ENCODE measurements around the gene PCCA.
"Not testable (repeated sequence)": the region's sequence is repeated elsewhere in the genome, so short reads cannot be mapped to it uniquely, and the experiment has no call there.

The PCCA gene

DNA sequence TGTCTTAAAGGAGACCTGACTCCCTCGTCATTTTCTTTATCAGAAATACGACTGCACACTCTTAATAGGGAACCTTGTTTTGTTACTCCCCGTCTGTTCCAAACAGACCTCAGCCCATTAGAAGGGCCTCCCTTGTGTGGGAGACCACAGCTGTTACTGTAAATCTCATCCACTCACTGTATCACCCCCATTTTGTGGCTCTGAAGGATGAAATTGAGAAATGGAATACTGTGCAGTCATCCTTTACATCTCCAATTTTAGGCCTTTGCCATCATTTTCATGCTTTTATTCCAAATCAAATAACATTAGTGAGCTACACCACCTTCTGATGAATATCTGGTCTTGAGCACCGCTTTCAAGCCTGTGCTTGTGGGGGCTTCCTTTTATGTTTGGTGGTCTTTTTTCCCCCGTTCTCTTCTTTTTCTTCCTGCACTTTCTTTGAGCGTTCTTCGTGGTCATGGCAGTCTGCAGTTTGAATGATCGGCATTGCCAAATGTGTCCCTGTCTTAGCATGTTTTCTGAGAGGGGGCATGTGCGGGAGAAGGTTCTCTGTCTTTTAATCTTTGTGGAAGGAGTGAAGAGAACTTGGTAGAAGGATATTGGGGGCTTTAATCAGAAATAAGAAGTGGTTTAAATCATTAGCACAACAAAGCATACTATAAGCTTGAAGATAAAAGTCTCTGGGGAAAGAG, 433.9 kb downstream of the PCCA start:
- no peak overlapping the region for H2BK5ac ChIP-seq (ENCODE audit: low read depth, low read length, poor library complexity, severe bottlenecking)
- peaks cover 29% of the 10 kb centered on the region for H3K79me1 ChIP-seq (replicated peaks; ENCODE audit: low read length, poor library complexity, severe bottlenecking)
- no peak overlapping the region for H2AFZ ChIP-seq (ENCODE audit: low read depth, low read length)
- no peak overlapping the region for H2BK120ac ChIP-seq (ENCODE audit: low read depth, low read length)
- no peaks in the 10 kb centered on the region for H3K9me3 ChIP-seq (ENCODE audit: control insufficient read depth, low read length)
- H3K4me1 ChIP-seq (ENCODE audit: control insufficient read depth, insufficient read depth, low read depth, low read length): peaks cover 7% of the 10 kb centered on the region
- no peak for DNase-seq
- H2BK12ac ChIP-seq (ENCODE audit: low read length in 2 of 2): no peak overlapping the region
- no peaks in the 10 kb centered on the region for H3K27me3 ChIP-seq (ENCODE audit: control insufficient read depth in 1 of 2, insufficient read depth in 1 of 2, low read length in 2 of 2)
- H3K4ac ChIP-seq (ENCODE audit: low read depth in 1 of 2, low read length in 2 of 2): no peak overlapping the region
- peaks cover 8 to 26% of the 10 kb centered on the region in 2 experiments for H3K36me3 ChIP-seq (ENCODE audit: control insufficient read depth in 1 of 2, insufficient read depth in 2 of 2, low read depth in 1 of 2, low read length in 2 of 2)
- no peak overlapping the region for H4K8ac ChIP-seq (ENCODE audit: low read length)
- H3K27ac ChIP-seq (ENCODE audit: low read length, poor library complexity, severe bottlenecking): no peak overlapping the region
- no peak overlapping the region for H2BK15ac ChIP-seq (ENCODE audit: low read depth, poor library complexity, severe bottlenecking)
- no peak overlapping the region for H3K4me3 ChIP-seq (ENCODE audit: insufficient read depth in 1 of 2, low read depth in 1 of 2, low read length in 2 of 2)
- WGBS: 93% methylated on average over 9 of the region's 9 CpGs
- no peak overlapping the region for H3K14ac ChIP-seq (ENCODE audit: low read length in 2 of 2)
- H3K9ac ChIP-seq (ENCODE audit: low read length): no peak overlapping the region
- no peak overlapping the region for H2AK5ac ChIP-seq (ENCODE audit: low read length, severe bottlenecking)
- H3K4me2 ChIP-seq (ENCODE audit: low read length, poor library complexity, severe bottlenecking): no peak overlapping the region
- no peak overlapping the region for H3K23ac ChIP-seq (ENCODE audit: low read length in 2 of 2)
- no peak overlapping the region for H4K91ac ChIP-seq (ENCODE audit: low read length)
- H3K18ac ChIP-seq (ENCODE audit: low read depth in 1 of 2, low read length in 2 of 2): no peak overlapping the region

GRCh38 chr13:100523411-100523810, 434.5 kb downstream of the PCCA start:
- Histone ChIP-seq H4K8ac (ENCODE audit: low read length) (no peak overlapping the region), H3K36me3 (ENCODE audit: control insufficient read depth in 1 of 2, insufficient read depth in 2 of 2, low read depth in 1 of 2, low read length in 2 of 2) (peaks cover 11 to 29% of the 10 kb centered on the region in 2 experiments)
- 98% methylated on average over 14 of the region's 14 CpGs for WGBS

DNA sequence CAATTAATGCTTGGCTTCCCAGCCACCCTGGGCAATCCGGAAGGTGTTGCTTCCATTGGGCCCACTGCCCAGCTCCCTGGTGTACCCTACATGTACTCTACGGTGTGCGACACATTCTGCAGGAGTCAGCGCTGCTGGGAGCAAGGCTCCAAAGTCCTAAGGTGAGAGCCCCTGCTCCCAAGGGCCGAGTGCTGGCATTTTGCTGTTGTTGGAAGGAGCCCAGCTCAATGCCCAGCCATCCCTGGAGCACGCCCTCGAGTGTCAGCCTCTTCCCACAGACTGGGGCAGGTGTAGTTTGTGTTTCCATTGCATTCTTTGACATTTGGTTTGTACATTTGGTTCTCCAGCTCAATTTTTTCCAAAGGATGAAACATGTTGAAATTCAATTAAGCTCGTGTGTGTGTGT, 435.1 kb downstream of the PCCA start:
- WGBS: 95% methylated on average over 8 of the region's 8 CpGs
- DNase-seq: no peak
- H4K91ac ChIP-seq (ENCODE audit: low read length): no peak overlapping the region

More at GRCh38 chr13:100523411-100523810, 434.5 kb downstream of the PCCA start:
- no peak overlapping the region for H3K4me2 ChIP-seq (ENCODE audit: low read length, poor library complexity, severe bottlenecking)
- H3K9me3 ChIP-seq (ENCODE audit: control insufficient read depth, low read length): no peaks in the 10 kb centered on the region
- H3K18ac ChIP-seq (ENCODE audit: low read depth in 1 of 2, low read length in 2 of 2): no peak overlapping the region
- no peak overlapping the region for H3K9ac ChIP-seq (ENCODE audit: low read length)
- DNase-seq: no peak
- H2BK5ac ChIP-seq (ENCODE audit: low read depth, low read length, poor library complexity, severe bottlenecking): no peak overlapping the region
- H2BK12ac ChIP-seq (ENCODE audit: low read length in 2 of 2): no peak overlapping the region
- no peak overlapping the region for H3K14ac ChIP-seq (ENCODE audit: low read length in 2 of 2)
- H3K4me3 ChIP-seq (ENCODE audit: insufficient read depth in 1 of 2, low read depth in 1 of 2, low read length in 2 of 2): no peak overlapping the region
- no peak overlapping the region for H2AK5ac ChIP-seq (ENCODE audit: low read length, severe bottlenecking)
- no peaks in the 10 kb centered on the region for H3K27me3 ChIP-seq (ENCODE audit: control insufficient read depth in 1 of 2, insufficient read depth in 1 of 2, low read length in 2 of 2)
- no peak overlapping the region for H3K4ac ChIP-seq (ENCODE audit: low read depth in 1 of 2, low read length in 2 of 2)
- H3K4me1 ChIP-seq (ENCODE audit: control insufficient read depth, insufficient read depth, low read depth, low read length): peaks cover 7% of the 10 kb centered on the region
- H3K23ac ChIP-seq (ENCODE audit: low read length in 2 of 2): no peak overlapping the region
- no peak overlapping the region for H2BK120ac ChIP-seq (ENCODE audit: low read depth, low read length)
- no peak overlapping the region for H4K91ac ChIP-seq (ENCODE audit: low read length)
- no peak overlapping the region for H2BK15ac ChIP-seq (ENCODE audit: low read depth, poor library complexity, severe bottlenecking)
- H3K79me1 ChIP-seq (replicated peaks; ENCODE audit: low read length, poor library complexity, severe bottlenecking): peaks cover 30% of the 10 kb centered on the region
- H3K27ac ChIP-seq (ENCODE audit: low read length, poor library complexity, severe bottlenecking): no peak overlapping the region
- H2AFZ ChIP-seq (ENCODE audit: low read depth, low read length): no peak overlapping the region

DNA sequence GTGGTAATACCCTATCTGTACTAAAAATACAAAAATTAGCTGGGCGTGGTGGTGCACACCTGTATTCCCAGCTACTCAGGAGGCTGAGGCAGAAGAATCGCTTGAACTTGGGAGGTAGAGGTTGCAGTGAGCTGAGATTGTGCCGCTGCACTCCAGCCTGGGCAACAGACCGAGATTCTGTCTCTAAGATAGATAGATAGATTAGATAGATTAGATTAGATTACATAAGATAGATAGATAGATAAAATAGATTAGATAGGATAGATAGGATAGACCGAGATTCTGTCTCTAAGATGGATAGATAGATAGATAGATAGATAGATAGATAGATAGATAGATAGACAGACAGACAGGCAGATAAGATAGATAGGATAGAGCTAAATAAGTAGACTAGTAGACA, 435.8 kb downstream of the PCCA start:
- H2BK5ac ChIP-seq (ENCODE audit: low read depth, low read length, poor library complexity, severe bottlenecking): not testable (repeated sequence)
- 95% methylated on average over 4 of the region's 5 CpGs for WGBS

More for the DNA sequence above, 435.1 kb downstream of the PCCA start:
- Histone ChIP-seq H3K18ac (ENCODE audit: low read depth in 1 of 2, low read length in 2 of 2) (no peak overlapping the region), H3K4me1 (ENCODE audit: control insufficient read depth, insufficient read depth, low read depth, low read length) (peaks cover 7% of the 10 kb centered on the region), H3K27ac (ENCODE audit: low read length, poor library complexity, severe bottlenecking) (no peak overlapping the region), H3K36me3 (ENCODE audit: control insufficient read depth in 1 of 2, insufficient read depth in 2 of 2, low read depth in 1 of 2, low read length in 2 of 2) (peaks cover 16 to 35% of the 10 kb centered on the region in 2 experiments), H3K9me3 (ENCODE audit: control insufficient read depth, low read length) (no peaks in the 10 kb centered on the region), H3K14ac (ENCODE audit: low read length in 2 of 2) (no peak overlapping the region), H2AK5ac (ENCODE audit: low read length, severe bottlenecking) (no peak overlapping the region), H3K23ac (ENCODE audit: low read length in 2 of 2) (no peak overlapping the region), H3K4me2 (ENCODE audit: low read length, poor library complexity, severe bottlenecking) (no peak overlapping the region), H2BK5ac (ENCODE audit: low read depth, low read length, poor library complexity, severe bottlenecking) (no peak overlapping the region), H3K4ac (ENCODE audit: low read depth in 1 of 2, low read length in 2 of 2) (no peak overlapping the region), H3K4me3 (ENCODE audit: insufficient read depth in 1 of 2, low read depth in 1 of 2, low read length in 2 of 2) (no peak overlapping the region), H3K79me1 (replicated peaks; ENCODE audit: low read length, poor library complexity, severe bottlenecking) (peaks cover 32% of the 10 kb centered on the region), H3K27me3 (ENCODE audit: control insufficient read depth in 1 of 2, insufficient read depth in 1 of 2, low read length in 2 of 2) (no peaks in the 10 kb centered on the region), H2BK120ac (ENCODE audit: low read depth, low read length) (no peak overlapping the region), H3K9ac (ENCODE audit: low read length) (no peak overlapping the region), H2BK15ac (ENCODE audit: low read depth, poor library complexity, severe bottlenecking) (no peak overlapping the region), H2AFZ (ENCODE audit: low read depth, low read length) (no peak overlapping the region), H4K8ac (ENCODE audit: low read length) (no peak overlapping the region), H2BK12ac (ENCODE audit: low read length in 2 of 2) (no peak overlapping the region)

More for the DNA sequence above, 435.8 kb downstream of the PCCA start:
- not testable (repeated sequence) for H2AK5ac ChIP-seq (ENCODE audit: low read length, severe bottlenecking); H3K18ac ChIP-seq (ENCODE audit: low read depth in 1 of 2, low read length in 2 of 2); H3K4ac ChIP-seq (ENCODE audit: low read depth in 1 of 2, low read length in 2 of 2); H2BK15ac ChIP-seq (ENCODE audit: low read depth, poor library complexity, severe bottlenecking); H3K9me3 ChIP-seq (ENCODE audit: control insufficient read depth, low read length); H3K27ac ChIP-seq (ENCODE audit: low read length, poor library complexity, severe bottlenecking); H2BK12ac ChIP-seq (ENCODE audit: low read length in 2 of 2); H2AFZ ChIP-seq (ENCODE audit: low read depth, low read length); H2BK120ac ChIP-seq (ENCODE audit: low read depth, low read length); H4K8ac ChIP-seq (ENCODE audit: low read length); H3K4me1 ChIP-seq (ENCODE audit: control insufficient read depth, insufficient read depth, low read depth, low read length); H3K23ac ChIP-seq (ENCODE audit: low read length in 2 of 2); H4K91ac ChIP-seq (ENCODE audit: low read length); H3K4me2 ChIP-seq (ENCODE audit: low read length, poor library complexity, severe bottlenecking); H3K9ac ChIP-seq (ENCODE audit: low read length); DNase-seq; H3K4me3 ChIP-seq (ENCODE audit: insufficient read depth in 1 of 2, low read depth in 1 of 2, low read length in 2 of 2); H3K27me3 ChIP-seq (ENCODE audit: control insufficient read depth in 1 of 2, insufficient read depth in 1 of 2, low read length in 2 of 2); H3K14ac ChIP-seq (ENCODE audit: low read length in 2 of 2)
- Histone ChIP-seq H3K36me3 (ENCODE audit: control insufficient read depth in 1 of 2, insufficient read depth in 2 of 2, low read depth in 1 of 2, low read length in 2 of 2) (peaks cover 23 to 42% of the 10 kb centered on the region in 2 experiments), H3K79me1 (replicated peaks; ENCODE audit: low read length, poor library complexity, severe bottlenecking) (peaks cover 33% of the 10 kb centered on the region)

Measured in mesenchymal stem cell (in vitro differentiated cells and primary cell).